Measurements from ENCODE around the gene IL32.

Gene IL32

DNA sequence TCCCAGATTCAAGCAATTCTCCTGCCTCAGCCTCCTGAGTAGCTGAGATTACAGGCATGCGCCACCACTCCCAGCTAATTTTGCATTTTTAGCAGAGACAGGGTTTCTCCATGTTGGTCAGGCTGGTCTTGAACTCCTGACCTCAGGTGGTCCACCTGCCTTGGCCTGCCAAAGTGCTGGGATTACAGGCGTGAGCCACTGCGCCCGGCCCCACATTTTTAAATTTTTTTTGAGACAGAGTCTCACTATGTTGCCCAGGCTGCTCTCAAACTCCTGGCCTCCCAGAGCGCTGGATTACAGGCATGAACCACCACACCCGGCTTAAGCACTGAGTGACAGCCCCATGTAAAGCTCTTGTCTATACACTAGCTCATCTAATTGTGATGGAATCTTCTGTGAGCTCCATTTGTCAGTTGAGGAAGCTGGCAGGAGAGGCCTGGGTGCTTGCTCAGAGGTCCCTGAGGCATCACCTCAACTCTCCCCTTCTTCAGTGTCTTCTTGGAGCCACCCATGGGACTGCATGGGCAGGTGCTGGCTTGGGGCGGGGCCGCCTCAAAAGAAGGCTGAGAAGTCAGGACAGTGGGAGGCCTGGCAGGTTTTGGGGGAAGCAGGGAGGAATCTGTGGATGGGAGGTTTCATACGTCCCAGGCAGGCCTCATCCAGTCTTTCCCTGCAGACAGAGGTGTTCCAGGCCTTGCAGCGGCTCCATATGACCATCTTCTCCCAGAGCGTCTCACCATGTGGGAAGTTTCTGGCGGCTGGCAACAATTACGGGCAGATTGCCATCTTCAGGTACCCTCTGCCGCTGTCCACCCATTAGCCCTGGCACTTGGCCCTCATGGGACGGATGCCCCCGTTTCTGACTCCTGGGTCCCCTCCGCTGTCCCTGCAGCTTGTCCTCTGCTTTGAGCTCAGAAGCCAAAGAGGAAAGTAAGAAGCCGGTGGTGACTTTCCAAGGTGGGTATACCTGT is 40.1 kb upstream of the IL32 start:
- Mint-ChIP-seq H3K27ac (no peak overlapping the region), H3K4me1 (peaks cover 72% of the 10 kb centered on the region), H3K36me3 (peaks cover 85% of the 10 kb centered on the region), H3K9me3 (no peaks in the 10 kb centered on the region), H3K4me3 (peak overlapping the region; percentile 78)
- ATAC-seq (no peak), DNase-seq (ENCODE audit: low spot score in 2 of 2) (no peak)

DNA sequence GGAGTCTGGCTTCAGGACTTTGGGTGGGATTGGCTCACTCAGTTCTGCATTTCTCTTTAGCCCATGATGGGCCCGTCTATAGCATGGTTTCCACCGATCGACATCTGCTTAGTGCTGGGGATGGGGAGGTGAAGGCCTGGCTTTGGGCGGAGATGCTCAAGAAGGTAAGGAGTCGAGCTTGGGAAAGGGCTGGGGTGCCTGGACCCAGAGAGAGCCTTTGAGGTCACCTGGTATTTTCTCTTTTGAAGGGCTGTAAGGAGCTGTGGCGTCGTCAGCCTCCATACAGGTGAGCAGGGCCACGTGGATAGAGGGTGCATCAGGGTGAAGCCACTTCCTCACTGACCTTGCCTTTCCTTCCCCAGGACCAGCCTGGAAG is 39.4 kb upstream of the IL32 start:
- DNase-seq (ENCODE audit: low spot score in 2 of 2) (no peak), ATAC-seq (no peak)
- H3K9me3 Mint-ChIP-seq = no peaks in the 10 kb centered on the region
- peaks cover 75% of the 10 kb centered on the region for H3K4me1 Mint-ChIP-seq
- H3K36me3 Mint-ChIP-seq = peaks cover 78% of the 10 kb centered on the region
- H3K27ac Mint-ChIP-seq = no peak overlapping the region
- H3K4me3 Mint-ChIP-seq = no peak overlapping the region

DNA sequence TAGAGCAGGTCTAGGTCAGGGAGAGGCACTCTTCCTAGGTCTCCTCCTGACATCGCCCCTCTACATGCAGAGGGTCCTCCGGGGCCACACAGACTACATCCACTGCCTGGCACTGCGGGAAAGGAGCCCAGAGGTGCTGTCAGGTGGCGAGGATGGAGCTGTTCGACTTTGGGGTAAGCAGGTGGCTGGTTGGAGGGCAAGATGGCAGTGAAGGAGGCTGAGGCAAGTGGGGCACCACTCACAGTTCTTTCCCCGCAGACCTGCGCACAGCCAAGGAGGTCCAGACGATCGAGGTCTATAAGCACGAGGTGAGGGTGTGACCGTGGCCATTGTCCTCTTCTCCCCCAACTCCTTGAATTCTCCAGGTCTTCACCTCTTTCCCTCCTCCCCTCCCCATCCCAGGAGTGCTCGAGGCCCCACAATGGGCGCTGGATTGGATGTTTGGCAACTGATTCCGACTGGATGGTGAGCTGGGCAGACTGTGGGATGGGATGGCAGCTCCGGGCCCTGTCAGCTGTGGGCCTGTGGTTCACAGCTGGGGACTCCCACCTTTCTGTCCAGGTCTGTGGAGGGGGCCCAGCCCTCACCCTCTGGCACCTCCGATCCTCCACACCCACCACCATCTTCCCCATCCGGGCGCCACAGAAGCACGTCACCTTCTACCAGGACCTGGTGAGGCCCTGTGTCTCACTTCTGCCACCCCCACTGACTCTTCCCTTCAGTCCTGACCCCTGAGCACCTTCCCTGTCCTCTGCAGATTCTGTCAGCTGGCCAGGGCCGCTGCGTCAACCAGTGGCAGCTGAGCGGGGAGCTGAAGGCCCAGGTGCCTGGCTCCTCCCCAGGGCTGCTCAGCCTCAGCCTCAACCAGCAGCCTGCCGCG is 38.6 kb upstream of the IL32 start:
- Mint-ChIP-seq H3K36me3 (peaks cover 70% of the 10 kb centered on the region), H3K4me1 (peaks cover 68% of the 10 kb centered on the region), H3K4me3 (no peak overlapping the region), H3K9me3 (no peaks in the 10 kb centered on the region), H3K27ac (no peak overlapping the region)
- DNase-seq (ENCODE audit: low spot score in 2 of 2) (no peak), ATAC-seq (no peak)

DNA sequence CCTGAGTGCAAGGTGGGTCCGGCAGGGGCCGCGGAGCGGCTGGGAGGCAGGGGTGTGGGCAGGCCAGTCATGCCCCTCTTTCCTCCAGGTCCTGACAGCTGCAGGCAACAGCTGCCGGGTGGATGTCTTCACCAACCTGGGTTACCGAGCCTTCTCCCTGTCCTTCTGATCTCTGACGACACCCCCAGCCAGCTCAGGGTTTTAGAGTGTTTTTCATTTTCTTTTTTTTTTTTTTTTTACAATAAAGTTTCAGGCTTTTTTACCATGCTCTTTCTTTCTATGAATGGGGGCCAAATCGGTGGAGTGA is 38.0 kb upstream of the IL32 start:
- H3K9me3 Mint-ChIP-seq = no peaks in the 10 kb centered on the region
- DNase-seq (ENCODE audit: low spot score in 2 of 2) (no peak), ATAC-seq (no peak)
- H3K4me3 Mint-ChIP-seq = peak overlapping the region; percentile 81
- H3K36me3 Mint-ChIP-seq = peaks cover 64% of the 10 kb centered on the region
- H3K4me1 Mint-ChIP-seq = peaks cover 66% of the 10 kb centered on the region
- no peak overlapping the region for H3K27ac Mint-ChIP-seq

DNA sequence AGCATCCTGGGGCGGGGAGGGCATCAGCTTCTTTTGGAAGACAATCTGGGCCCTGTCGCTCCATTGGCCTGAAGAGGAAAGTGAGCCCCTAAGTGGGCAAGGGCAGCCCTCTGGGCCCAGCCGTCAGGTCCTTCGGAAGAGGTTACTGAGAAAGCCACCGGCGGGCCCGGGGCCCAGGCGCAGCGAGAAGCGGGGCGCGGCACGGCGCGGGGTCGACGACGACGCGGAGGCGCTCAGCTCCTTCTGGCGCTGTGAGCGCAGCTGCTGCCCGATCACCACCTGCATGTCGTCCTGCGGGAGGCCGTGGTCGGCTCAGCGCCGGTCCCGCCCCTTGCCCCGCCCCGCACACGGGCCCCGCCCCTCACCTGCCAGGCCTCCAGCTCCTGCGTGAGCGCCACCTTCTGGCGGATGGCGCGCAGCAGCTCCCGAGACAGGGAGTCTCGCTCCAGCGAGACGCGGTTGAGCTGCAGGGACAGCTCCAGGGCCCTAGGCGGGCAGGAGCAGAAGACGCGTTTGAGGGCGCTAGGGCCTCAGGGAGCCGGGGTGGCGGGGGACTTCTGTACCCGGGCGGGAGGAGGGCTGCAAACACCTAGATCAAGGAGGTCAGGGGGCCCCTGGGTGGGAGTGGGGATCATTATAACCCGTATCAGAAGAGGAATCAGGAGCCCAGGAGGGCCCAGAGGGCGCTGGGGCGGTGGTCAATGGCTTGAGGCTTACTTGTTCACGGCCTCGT is 37.3 kb upstream of the IL32 start:
- DNase-seq (ENCODE audit: low spot score in 2 of 2) (peak; percentile 88 to 90), ATAC-seq (peak; percentile 41)
- H3K9me3 Mint-ChIP-seq = no peaks in the 10 kb centered on the region
- H3K4me1 Mint-ChIP-seq = peaks cover 66% of the 10 kb centered on the region
- peak overlapping the region; percentile 74 for H3K27ac Mint-ChIP-seq
- peak overlapping the region; percentile 81 for H3K4me3 Mint-ChIP-seq
- peaks cover 59% of the 10 kb centered on the region for H3K36me3 Mint-ChIP-seq

DNA sequence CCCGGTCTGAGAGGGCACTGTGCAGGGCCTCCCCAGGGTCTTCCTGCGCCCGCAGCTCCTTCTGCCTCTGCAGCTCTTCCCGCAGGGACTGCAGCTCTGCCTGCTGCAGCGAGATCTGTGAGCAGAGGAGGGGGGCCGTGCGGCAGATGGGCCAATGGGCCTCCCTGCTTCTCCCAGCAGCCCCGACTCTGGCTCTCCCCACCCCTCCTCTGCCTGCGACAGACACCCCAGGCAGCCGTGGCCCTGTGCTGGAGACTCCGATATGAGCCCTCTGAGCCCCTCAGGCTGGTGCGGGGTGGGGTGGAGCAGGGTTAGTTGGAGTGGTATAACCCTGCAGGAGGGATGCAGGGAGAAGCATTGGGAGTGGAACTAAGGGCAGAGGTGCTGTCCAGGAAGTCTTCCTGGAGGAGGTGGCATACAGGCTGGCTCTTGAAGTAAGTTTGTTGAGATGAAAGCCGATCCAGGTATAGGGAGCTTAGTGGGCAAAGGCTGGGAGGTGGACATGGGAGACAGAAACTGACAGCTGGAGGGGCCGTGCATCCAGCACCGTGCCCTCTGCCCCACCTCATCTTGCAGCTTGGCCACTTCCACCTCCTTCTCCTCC is 36.6 kb upstream of the IL32 start:
- H3K9me3 Mint-ChIP-seq = no peaks in the 10 kb centered on the region
- peaks cover 61% of the 10 kb centered on the region for H3K4me1 Mint-ChIP-seq
- ATAC-seq (no peak), DNase-seq (ENCODE audit: low spot score in 2 of 2) (no peak)
- H3K36me3 Mint-ChIP-seq = peaks cover 52% of the 10 kb centered on the region
- H3K4me3 Mint-ChIP-seq = peak overlapping the region; percentile 81
- H3K27ac Mint-ChIP-seq = peak overlapping the region; percentile 74

DNA sequence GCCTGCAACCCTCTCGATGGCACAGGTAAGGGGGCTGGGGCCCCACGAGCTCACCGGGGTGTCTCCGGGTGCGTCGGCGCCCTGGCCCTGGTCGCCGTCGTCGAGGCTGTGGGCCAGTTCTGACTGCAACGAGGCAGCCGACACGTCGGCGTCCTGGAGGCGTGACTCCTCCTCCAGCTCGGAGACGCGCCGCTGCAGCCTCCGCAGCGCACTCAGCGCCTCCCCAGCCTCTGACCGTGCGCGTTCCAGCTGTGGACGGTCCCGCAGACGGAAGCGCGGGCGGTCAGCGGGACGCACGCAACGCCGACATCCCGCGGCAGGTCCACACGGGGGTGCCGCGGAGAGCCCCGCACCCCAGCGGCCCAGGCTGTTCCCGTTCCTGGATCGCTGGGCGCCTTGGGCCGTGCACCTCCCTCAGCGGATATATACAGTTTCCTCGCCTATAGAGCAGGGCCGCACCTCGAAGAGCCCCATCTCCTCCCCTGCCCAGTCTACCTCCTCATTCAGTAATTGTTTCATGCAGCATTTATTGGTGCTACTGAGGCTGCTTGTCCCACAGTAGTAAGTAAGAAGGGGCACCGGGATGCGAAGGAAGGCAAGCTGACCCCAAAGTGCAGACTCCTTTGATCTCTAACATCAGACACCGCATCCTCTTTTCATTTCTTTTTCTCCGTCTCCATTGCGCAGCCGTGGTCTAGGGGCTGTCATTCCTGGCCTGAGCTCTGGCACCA is 35.8 kb upstream of the IL32 start:
- H3K9me3 Mint-ChIP-seq = no peaks in the 10 kb centered on the region
- peak overlapping the region; percentile 81 for H3K4me3 Mint-ChIP-seq
- peaks cover 54% of the 10 kb centered on the region for H3K4me1 Mint-ChIP-seq
- ATAC-seq (peak; percentile 78), DNase-seq (ENCODE audit: low spot score in 2 of 2) (peak in 1 of 2 donors; percentile 54)
- peak overlapping the region; percentile 74 for H3K27ac Mint-ChIP-seq
- H3K36me3 Mint-ChIP-seq = peaks cover 45% of the 10 kb centered on the region

DNA sequence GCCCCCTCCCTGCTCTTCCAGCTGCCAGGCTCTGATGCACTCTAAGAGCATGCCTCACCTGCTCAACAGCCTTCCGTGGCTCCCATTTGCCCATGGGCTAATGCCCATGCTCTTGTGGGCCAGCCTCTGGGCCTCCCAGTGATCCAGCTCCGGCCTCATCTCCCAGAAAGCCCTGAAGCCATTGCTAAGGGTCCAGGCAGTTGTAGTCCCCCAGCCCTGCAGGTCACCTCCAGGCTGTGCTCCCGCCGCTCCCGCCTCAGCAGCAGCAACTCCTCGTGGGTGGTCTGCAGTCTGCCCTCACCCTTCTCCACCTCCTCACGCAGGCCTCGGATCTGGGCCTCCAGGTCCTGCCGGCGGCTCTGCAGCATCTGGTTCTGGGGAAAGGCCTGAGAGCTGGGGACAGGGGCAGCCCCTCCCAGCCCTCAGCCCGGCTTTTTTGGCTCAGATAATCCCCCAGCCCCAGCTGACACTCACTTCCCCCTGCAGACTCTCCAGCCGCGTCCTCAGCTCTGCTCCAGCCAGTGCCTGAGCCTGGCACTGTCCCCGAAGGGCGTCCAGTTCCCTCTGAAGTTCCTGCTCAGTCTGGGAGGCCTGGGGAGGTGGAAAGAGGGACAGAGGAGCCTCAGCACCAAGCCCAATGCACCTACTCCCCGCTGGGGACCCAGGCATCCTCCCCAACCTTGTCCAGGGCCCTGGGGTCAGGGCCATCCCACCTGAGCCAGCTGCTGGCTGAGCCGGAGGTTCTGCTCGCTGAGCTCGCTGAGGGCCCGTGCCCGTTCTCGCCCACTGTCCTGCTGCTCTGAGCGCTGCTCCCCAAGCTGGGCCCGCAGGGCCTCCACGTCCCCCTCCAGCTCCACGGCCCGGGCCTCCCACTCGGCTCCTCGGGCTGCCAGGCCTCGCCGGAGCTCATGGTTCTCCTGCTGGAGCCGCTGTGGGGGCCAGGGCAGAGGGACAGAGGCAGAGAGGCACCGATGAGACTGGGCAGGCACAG is 34.9 kb upstream of the IL32 start:
- Mint-ChIP-seq H3K27ac (no peak overlapping the region), H3K36me3 (peaks cover 36% of the 10 kb centered on the region), H3K9me3 (no peaks in the 10 kb centered on the region), H3K4me3 (peak overlapping the region; percentile 81), H3K4me1 (peaks cover 49% of the 10 kb centered on the region)
- ATAC-seq (no peak), DNase-seq (ENCODE audit: low spot score in 2 of 2) (no peak)

DNA sequence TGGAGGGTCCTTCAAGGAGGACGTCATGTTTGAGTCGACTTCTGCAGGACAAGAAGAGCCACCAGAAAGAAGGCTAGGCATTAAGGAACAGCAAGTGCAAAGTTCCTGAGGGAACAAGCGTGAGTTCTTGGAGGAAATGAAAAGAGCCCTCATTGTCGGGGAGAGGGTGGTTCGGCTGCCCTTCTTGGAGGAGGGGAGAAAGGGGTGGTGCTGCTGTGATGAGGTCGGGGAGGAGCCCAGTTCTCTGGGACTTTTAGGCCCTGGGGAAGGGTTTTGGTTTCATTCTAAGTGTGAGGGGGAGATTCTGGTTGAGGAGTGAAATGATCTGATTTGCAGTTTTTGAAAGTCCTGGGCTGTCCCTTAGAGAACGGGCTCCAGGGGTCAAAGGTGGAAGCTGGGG is 32.8 kb upstream of the IL32 start:
- Mint-ChIP-seq H3K4me3 (no peak overlapping the region), H3K4me1 (peaks cover 41% of the 10 kb centered on the region), H3K9me3 (no peaks in the 10 kb centered on the region), H3K27ac (no peak overlapping the region), H3K36me3 (peaks cover 15% of the 10 kb centered on the region)
- ATAC-seq = no peak
- no peak for DNase-seq (ENCODE audit: low spot score in 2 of 2)

DNA sequence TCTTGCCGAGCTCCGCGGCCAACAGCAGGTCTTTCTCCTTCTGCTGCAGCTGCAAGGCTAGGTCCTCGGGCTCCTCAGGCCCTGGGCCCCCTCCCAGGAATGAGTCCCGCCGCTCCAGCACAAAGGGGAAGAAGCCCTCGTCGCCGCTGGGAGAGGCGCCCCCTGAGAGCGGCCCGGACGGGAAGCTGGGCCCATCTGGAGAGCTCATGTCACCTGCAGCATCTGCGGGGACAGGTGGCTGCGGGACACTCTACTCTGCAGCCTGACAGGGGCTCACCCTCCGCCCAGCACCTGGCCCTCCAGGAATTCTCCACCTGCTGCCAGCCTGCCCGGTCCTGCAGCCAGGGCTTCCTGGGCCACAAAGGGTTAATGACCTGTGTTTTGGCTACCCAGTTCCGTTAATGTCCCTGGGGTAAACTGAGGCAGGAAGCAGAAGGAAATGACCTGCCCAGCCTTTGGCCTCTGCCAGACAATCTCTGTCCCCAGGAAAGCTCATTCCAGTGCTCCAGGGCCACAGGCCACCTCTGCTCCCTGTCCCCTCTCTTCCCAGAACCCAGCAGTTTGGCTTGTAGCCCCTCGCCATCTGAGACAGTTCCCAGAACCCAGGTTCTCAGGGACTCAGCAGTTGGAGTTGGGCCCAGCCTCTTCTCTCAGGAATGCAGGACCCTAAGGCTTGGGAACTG is 30.0 kb upstream of the IL32 start:
- no peak overlapping the region for H3K4me3 Mint-ChIP-seq

DNA sequence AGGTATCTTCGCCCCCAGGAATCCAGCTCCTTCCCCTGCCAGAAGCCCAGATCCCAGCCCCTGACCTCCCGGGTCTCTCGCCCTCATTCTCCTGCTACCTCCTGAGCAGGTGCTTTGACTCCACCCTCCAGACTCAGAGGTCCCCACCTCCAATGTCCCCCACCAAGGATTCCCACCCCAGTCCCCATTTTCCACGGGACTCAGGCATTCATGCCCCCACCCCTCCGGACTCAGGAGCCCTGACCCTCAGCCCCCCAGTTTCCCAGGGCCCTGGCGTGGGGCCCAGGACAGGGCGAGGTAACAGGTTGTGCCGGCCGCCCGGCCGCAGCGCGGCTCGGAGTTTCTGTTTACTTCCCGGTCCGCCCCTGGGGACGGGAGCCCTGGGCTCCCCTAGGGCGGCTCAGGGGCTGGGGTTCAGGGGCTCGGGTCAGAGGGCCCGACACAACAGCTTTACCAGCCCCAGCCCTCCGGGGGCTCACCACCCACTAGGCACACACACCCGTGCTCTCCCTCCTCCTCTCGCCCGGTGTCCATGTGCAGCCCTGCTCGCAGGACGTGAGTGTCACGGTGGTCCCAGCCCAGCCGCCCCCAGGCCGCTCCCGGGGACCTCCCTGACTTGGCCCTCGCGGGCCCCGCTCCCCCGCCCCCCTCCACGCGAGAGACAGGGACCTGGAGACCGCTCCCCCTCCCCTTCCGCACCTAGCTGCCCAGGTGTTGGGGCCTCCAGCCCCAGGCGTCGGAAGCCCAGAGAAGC is 29.3 kb upstream of the IL32 start:
- Mint-ChIP-seq H3K27ac (no peak overlapping the region), H3K36me3 (no peaks in the 10 kb centered on the region), H3K4me1 (peaks cover 17% of the 10 kb centered on the region), H3K9me3 (no peaks in the 10 kb centered on the region), H3K4me3 (no peak overlapping the region)
- DNase-seq (ENCODE audit: low spot score in 2 of 2) = no peak
- no peak for ATAC-seq

More for the DNA sequence above, 30.0 kb upstream of the IL32 start:
- no peak for ATAC-seq
- Mint-ChIP-seq H3K36me3 (no peaks in the 10 kb centered on the region), H3K9me3 (no peaks in the 10 kb centered on the region), H3K27ac (no peak overlapping the region), H3K4me1 (peaks cover 19% of the 10 kb centered on the region)
- DNase-seq (ENCODE audit: low spot score in 2 of 2) = no peak

DNA sequence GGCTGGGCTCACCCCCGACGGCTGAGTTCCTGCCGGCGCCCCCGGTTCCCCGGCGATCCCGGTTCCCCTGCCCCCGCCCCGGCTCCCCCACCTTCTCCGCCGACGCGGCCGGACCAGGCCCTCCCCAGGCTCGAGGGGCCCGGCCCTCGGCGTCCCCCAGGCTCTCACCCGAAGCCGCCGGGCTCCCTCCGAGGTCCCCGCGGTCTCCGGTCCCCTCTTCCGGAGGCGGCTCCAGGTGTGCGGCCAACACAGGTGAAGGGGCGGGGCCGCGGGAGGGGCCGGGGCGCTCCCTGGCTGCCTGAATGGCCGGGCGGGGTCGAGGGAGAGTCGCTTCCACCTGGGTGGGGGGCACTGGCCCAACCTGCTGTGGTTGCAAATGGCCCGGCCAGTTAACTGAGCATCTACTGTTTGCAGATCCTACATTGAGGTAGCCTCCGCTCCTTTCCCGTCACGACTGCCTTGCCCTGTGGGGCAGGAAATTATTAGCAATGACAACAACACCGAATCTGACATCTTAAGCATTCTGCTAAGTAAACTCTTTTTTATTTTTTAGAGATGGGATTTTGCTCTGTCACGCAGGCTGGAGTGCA is 28.6 kb upstream of the IL32 start, which contains the start of gene BICDL2:
Gene BICDL2, minus strand, starts transcription at position 219 of the 590 bp plus-strand sequence. CDS start 1,448 bp downstream, outside the sequence.
- H3K36me3 Mint-ChIP-seq = no peaks in the 10 kb centered on the region
- peak within 1 kb of the TSS; percentile 45 for H3K27ac Mint-ChIP-seq
- no peaks in the 10 kb centered on the region for H3K9me3 Mint-ChIP-seq
- DNase-seq (ENCODE audit: low spot score in 2 of 2) (no peak), ATAC-seq (no peak)
- peak within 1 kb of the TSS; percentile 30 for H3K4me3 Mint-ChIP-seq
- H3K4me1 Mint-ChIP-seq = peaks cover 17% of the 10 kb centered on the region

Measured in stimulated activated effector memory CD8-positive, alpha-beta T cell treated with anti-CD3 and anti-CD28 coated beads, Interleukin-12 subunit alpha, Interleukin-12 subunit beta, amount 100 ng/mL, for 72 hours (primary cell).